Neural cell (in vitro differentiated cells): Measurements from ENCODE around the gene LMOD3. TPM values are rescaled to one million over a fixed set of nuclear protein-coding genes. Genes with fewer than 3 reads are reported as not detected.

ENCODE experiments used
- H2AFZ ChIP-seq: fragments of 200-600, 300-800 bp; sonication (generic), shearing (Covaris generic); 2 replicates; pipeline ENCODE4 v1.6.0; 2014; ENCODE audit warnings: low read depth, mild to moderate bottlenecking, antibody characterized with exemption, low read length, moderate library complexity
- H3F3A ChIP-seq: fragments of 200-600 bp; shearing (Covaris generic); 2 replicates; pipeline ENCODE4 v1.6.1; 2016; ENCODE audit warnings: mild to moderate bottlenecking, moderate library complexity, mixed read lengths, antibody characterized with exemption, low read length; ENCODE audit not compliant: insufficient read depth, poor library complexity, severe bottlenecking
- H3K27ac ChIP-seq: fragments of 200-600, 300-800 bp; sonication (generic), shearing (Covaris generic); 2 replicates; pipeline ENCODE4 v1.5.1; 2014; ENCODE audit warnings: mild to moderate bottlenecking, low read length, moderate library complexity
- H3K27me3 ChIP-seq: fragments of 300-800, 200-600 bp; sonication (generic), shearing (Covaris generic); 2 replicates; pipeline ENCODE4 v1.6.0; 2014; ENCODE audit warnings: mild to moderate bottlenecking, low read depth, low read length, moderate library complexity; ENCODE audit not compliant: insufficient read depth
- H3K36me3 ChIP-seq: fragments of 300-800, 200-600 bp; sonication (generic), shearing (Covaris generic); 2 replicates; pipeline ENCODE4 v1.5.1; 2014; ENCODE audit warnings: mild to moderate bottlenecking, antibody characterized with exemption, low read length, moderate library complexity; ENCODE audit not compliant: insufficient read depth
- H3K4me2 ChIP-seq: fragments of 300-800, 200-600 bp; sonication (generic), shearing (Covaris generic); 2 replicates; pipeline ENCODE4 v1.6.0; 2014; ENCODE audit warnings: mild to moderate bottlenecking, low read length
- H3K4me3 ChIP-seq: fragments of 300-800, 200-600 bp; sonication (generic), shearing (Covaris generic); 2 replicates; pipeline ENCODE4 v1.5.1; 2014; ENCODE audit warnings: mild to moderate bottlenecking, low read length, moderate library complexity
- H3K79me2 ChIP-seq: fragments of 200-600 bp; shearing (Covaris generic); replicated peaks from 2 replicates; pipeline ENCODE4 v1.6.0; 2014; ENCODE audit warnings: mild to moderate bottlenecking, low read length, moderate library complexity; ENCODE audit not compliant: insufficient read depth
- H3K9ac ChIP-seq: fragments of 300-800, 200-600 bp; sonication (generic), shearing (Covaris generic); 2 replicates; pipeline ENCODE4 v1.6.1; 2016; ENCODE audit warnings: mild to moderate bottlenecking, low read length, mixed read lengths
- H3K9me2 ChIP-seq: fragments of 200-600 bp; shearing (Covaris generic); 2 replicates; pipeline ENCODE4 v1.6.1; 2016; ENCODE audit warnings: mild to moderate bottlenecking, low read length, mixed read lengths; ENCODE audit not compliant: insufficient read depth
- H3K9me3 ChIP-seq: fragments of 200-600, 300-800 bp; sonication (generic), shearing (Covaris generic); 2 replicates; pipeline ENCODE4 v1.6.1; 2016; ENCODE audit warnings: mild to moderate bottlenecking, mixed run types, low read length, moderate library complexity, mixed read lengths
- H4K20me1 ChIP-seq: fragments of 200-600 bp; shearing (Covaris generic); 2 replicates; pipeline ENCODE4 v1.6.1; 2016; ENCODE audit warnings: mild to moderate bottlenecking, mixed run types; ENCODE audit not compliant: insufficient read depth
- CTCF ChIP-seq: fragments of 450-650 bp; IDR thresholded peaks from 2 replicates; pipeline ENCODE4 v1.5.1; 2014; ENCODE audit warnings: antibody characterized with exemption, mild to moderate bottlenecking, moderate library complexity; ENCODE audit not compliant: poor library complexity, severe bottlenecking
- EP300 ChIP-seq: fragments of 450-650 bp; conservative IDR thresholded peaks from 2 replicates; pipeline ENCODE4 v1.6.1; 2014; ENCODE audit warnings: antibody characterized with exemption, mild to moderate bottlenecking, moderate library complexity; ENCODE audit not compliant: poor library complexity, severe bottlenecking
- EZH2 ChIP-seq: fragments of 200-600, 300-800 bp; shearing (Covaris generic), sonication (generic); IDR thresholded peaks from 2 replicates; pipeline ENCODE4 v1.6.1; 2014; ENCODE audit warnings: antibody characterized with exemption, low read length, borderline replicate concordance, mild to moderate bottlenecking; ENCODE audit not compliant: insufficient read depth, poor library complexity, severe bottlenecking
- MXI1 ChIP-seq: fragments of 450-650 bp; conservative IDR thresholded peaks from 2 replicates; pipeline ENCODE4 v1.6.1; 2014; ENCODE audit warnings: antibody characterized with exemption, mild to moderate bottlenecking; ENCODE audit not compliant: poor library complexity, severe bottlenecking
- POLR2AphosphoS5 ChIP-seq: IDR thresholded peaks from 2 replicates; pipeline ENCODE4 v1.6.1; 2012
- RAD21 ChIP-seq: fragments of 450-650 bp; conservative IDR thresholded peaks from 2 replicates; pipeline ENCODE4 v1.6.1; 2014; ENCODE audit warnings: antibody characterized with exemption, mild to moderate bottlenecking, moderate library complexity
- REST ChIP-seq: IDR thresholded peaks from 2 replicates; pipeline ENCODE4 v1.6.1; 2012; ENCODE audit warnings: borderline replicate concordance
- SMC3 ChIP-seq: fragments of 450-650 bp; conservative IDR thresholded peaks from 2 replicates; pipeline ENCODE4 v1.6.1; 2014; ENCODE audit warnings: antibody characterized with exemption, mild to moderate bottlenecking, moderate library complexity; ENCODE audit not compliant: poor library complexity
- TAF1 ChIP-seq: IDR thresholded peaks from 2 replicates; pipeline ENCODE4 v1.6.1; 2012; ENCODE audit warnings: low read depth
- polyA plus RNA-seq: library from polyadenylated mRNA; depleted of rRNA; stranded (reverse); fragments of >200 nt; gene quantifications from 2 replicates; pipeline ENCODE4 v1.2.3, GENCODE V29; 2014

The LMOD3 gene
- polyA plus RNA-seq, 1 donor from 2014 or later: not detected

GRCh38 chr3:69091389-69092029 is 30.9 kb downstream of the LMOD3 start:
- no peak overlapping the region for H3K4me3 ChIP-seq
- H3K9me2 ChIP-seq: no peaks in the 10 kb centered on the region
- no peaks in the 10 kb centered on the region for H4K20me1 ChIP-seq
- H3K4me2 ChIP-seq: no peak overlapping the region
- no peak overlapping the region for H3K9ac ChIP-seq
- no peaks in the 10 kb centered on the region for H3K27me3 ChIP-seq
- peaks cover 27% of the 10 kb centered on the region for H3K79me2 ChIP-seq
- no peaks in the 10 kb centered on the region for H3K36me3 ChIP-seq
- H3F3A ChIP-seq: no peaks in the 10 kb centered on the region
- no peaks in the 10 kb centered on the region for H3K9me3 ChIP-seq
- no peak overlapping the region for H3K27ac ChIP-seq
- H2AFZ ChIP-seq: no peak overlapping the region
- TF ChIP-seq POLR2AphosphoS5 (no peak), RAD21 (no peak), MXI1 (no peak), CTCF (no peak), SMC3 (no peak), REST (no peak), TAF1 (no peak), EP300 (no peak), EZH2 (no peak)

- H3K27ac ChIP-seq: no peak overlapping the region
- H3K9ac ChIP-seq: no peak overlapping the region
- no peaks in the 10 kb centered on the region for H3K27me3 ChIP-seq
- H4K20me1 ChIP-seq: no peaks in the 10 kb centered on the region
- H3K9me2 ChIP-seq: no peaks in the 10 kb centered on the region
- H3F3A ChIP-seq: no peaks in the 10 kb centered on the region
- no peak for TF ChIP-seq CTCF
- TF ChIP-seq EZH2: no peak
- no peak for TF ChIP-seq RAD21
- TF ChIP-seq EP300: no peak
- no peak for TF ChIP-seq REST
- TF ChIP-seq MXI1: no peak
- no peak for TF ChIP-seq TAF1
- no peak overlapping the region for H3K4me3 ChIP-seq
- H3K9me3 ChIP-seq: no peaks in the 10 kb centered on the region
- H2AFZ ChIP-seq: no peak overlapping the region
- no peaks in the 10 kb centered on the region for H3K36me3 ChIP-seq
- no peak overlapping the region for H3K4me2 ChIP-seq
- peaks cover 37% of the 10 kb centered on the region for H3K79me2 ChIP-seq
Measured at GRCh38 chr3:69090021-69090420, 32.4 kb downstream of the LMOD3 start.
